Keratinocyte (primary cell): ENCODE measurements around the gene TMCO1. TPM values are rescaled to one million over a fixed set of nuclear protein-coding genes. Genes with fewer than 3 reads are reported as not detected.
"Not testable (repeated sequence)": the region's sequence is repeated elsewhere in the genome, so short reads cannot be mapped to it uniquely, and the experiment has no call there.

ENCODE experiments used
- DNase-seq: peaks from one replicate; pipeline ENCODE4 v3.0.0-alpha.2; 2011; ENCODE audit warnings: low read depth, missing footprints, low spot score
- FAIRE-seq: peaks from 2 replicates; lab custom pipeline; 2011; peaks lifted over from hg19 to GRCh38; lab: Jason Lieb, UNC
- H2AFZ ChIP-seq: 2 replicates; pipeline ENCODE4 v1.6.0; 2012; ENCODE audit warnings: low read length, control low read depth, inconsistent platforms; ENCODE audit not compliant: control insufficient read depth
- H3K27ac ChIP-seq: 2 replicates; pipeline ENCODE4 v1.5.1; 2011; ENCODE audit warnings: low read length; ENCODE audit not compliant: control insufficient read depth, insufficient read depth
- H3K27me3 ChIP-seq: 3 replicates; pipeline ENCODE4 v1.6.0; 2011; ENCODE audit warnings: low read length; ENCODE audit not compliant: control insufficient read depth, insufficient read depth; ENCODE audit errors: extremely low read depth
- H3K36me3 ChIP-seq, 2 experiments: 2 replicates in 1 of 2; 3 replicates in 1 of 2; pipeline ENCODE4 v1.5.1; 2011; ENCODE audit warnings: low read length in 2 of 2, mild to moderate bottlenecking in 1 of 2; ENCODE audit not compliant: control insufficient read depth in 2 of 2, insufficient read depth in 2 of 2; ENCODE audit errors: extremely low read depth in 1 of 2
- H3K4me1 ChIP-seq: 3 replicates; pipeline ENCODE4 v1.5.1; 2011; ENCODE audit warnings: low read length; ENCODE audit not compliant: control insufficient read depth, insufficient read depth; ENCODE audit errors: extremely low read depth
- H3K4me2 ChIP-seq: 3 replicates; pipeline ENCODE4 v1.6.0; 2011; ENCODE audit warnings: low read depth, low read length; ENCODE audit not compliant: control insufficient read depth, insufficient read depth; ENCODE audit errors: extremely low read depth
- H3K4me3 ChIP-seq, 3 experiments: fragments of 200-600 bp in 1 of 3; sonication (generic) in 1 of 3; 2 replicates in 2 of 3; 3 replicates in 1 of 3; pipeline ENCODE4 v1.5.1; 2011 to 2016; ENCODE audit warnings: low read length in 3 of 3, mild to moderate bottlenecking in 3 of 3, control low read depth in 2 of 3, inconsistent platforms in 1 of 3, low read depth in 1 of 3, mixed read lengths in 1 of 3, mixed run types in 1 of 3, moderate library complexity in 1 of 3; ENCODE audit not compliant: control insufficient read depth in 2 of 3, insufficient read depth in 2 of 3; ENCODE audit errors: extremely low read depth in 1 of 3
- H3K79me2 ChIP-seq: 2 replicates; pipeline ENCODE4 v1.6.0; 2012; ENCODE audit warnings: low read length; ENCODE audit not compliant: control insufficient read depth, insufficient read depth
- H3K9ac ChIP-seq: 3 replicates; pipeline ENCODE4 v1.6.0; 2011; ENCODE audit warnings: low read length; ENCODE audit not compliant: control insufficient read depth, insufficient read depth; ENCODE audit errors: extremely low read depth
- H3K9me1 ChIP-seq: 3 replicates; pipeline ENCODE4 v1.6.0; 2011; ENCODE audit warnings: low read length; ENCODE audit not compliant: control insufficient read depth, insufficient read depth; ENCODE audit errors: extremely low read depth
- H3K9me3 ChIP-seq: 2 replicates; pipeline ENCODE4 v1.5.1; 2012; ENCODE audit warnings: low read depth, low read length; ENCODE audit not compliant: control insufficient read depth
- H4K20me1 ChIP-seq: 3 replicates; pipeline ENCODE4 v1.6.0; 2011; ENCODE audit warnings: low read length; ENCODE audit not compliant: control insufficient read depth, insufficient read depth; ENCODE audit errors: extremely low read depth
- EZH2 ChIP-seq: IDR thresholded peaks from one replicate; pipeline ENCODE4 v1.6.1; 2012; ENCODE audit warnings: inconsistent platforms, mild to moderate bottlenecking, low read length, moderate library complexity
- dilution Hi-C: fragments of 300-500 bp; cut with MboI; formaldehyde crosslinking; loops from one replicate; pipeline ENCODE4 v1.7.0; 2020; ENCODE audit warnings: low sequenced_read_pairs; ENCODE audit not compliant: extremely low pct_ligation_motif_present
- polyA plus RNA-seq, 5 experiments: library from polyadenylated mRNA; depleted of rRNA in 3 of 5; stranded (reverse) in 3 of 5; stranded (forward) in 1 of 5; unstranded in 1 of 5; fragments of >200 nt; gene quantifications; 1 replicate in 1 of 5; 2 replicates in 3 of 5; 3 replicates in 1 of 5; pipeline versions ENCODE4 v1.2.1 to v1.2.3, GENCODE V29; 2011 to 2012; ENCODE audit warnings: missing spikeins in 2 of 5, low read depth in 1 of 5, low replicate concordance in 1 of 5
- TF ChIP-seq, protein P1 (sequence below), 3 experiments: IDR thresholded peaks in 1 of 3; conservative IDR thresholded peaks in 1 of 3; optimal IDR thresholded peaks in 1 of 3; 2 replicates in 2 of 3; 3 replicates in 1 of 3; pipeline versions ENCODE3 to v1.5.1; 2011; ENCODE audit warnings: low read length in 3 of 3, mild to moderate bottlenecking in 3 of 3, moderate library complexity in 2 of 3, control low read depth in 1 of 3, inconsistent platforms in 1 of 3; ENCODE audit not compliant: insufficient read depth in 2 of 3; ENCODE audit errors: extremely low read depth in 1 of 3

TMCO1 gene
- polyA plus RNA-seq, 1 donor (not counting 4 experiments of a cell fraction or from before 2014, with no cell fraction given) = 172 TPM

GRCh38 chr1:165686121-165686970 is 82.3 kb downstream of the TMCO1 start:
- no peak overlapping the region for H3K27ac ChIP-seq
- no peak overlapping the region for H3K4me2 ChIP-seq
- no peaks in the 10 kb centered on the region for H3K27me3 ChIP-seq
- no peaks in the 10 kb centered on the region for H4K20me1 ChIP-seq
- no peak overlapping the region for H3K9ac ChIP-seq
- H3K9me1 ChIP-seq = peaks cover 3% of the 10 kb centered on the region
- FAIRE-seq (no peak), DNase-seq (no peak)
- no peak overlapping the region for H3K4me3 ChIP-seq
- H3K79me2 ChIP-seq = peaks cover 51% of the 10 kb centered on the region
- no peak overlapping the region for H2AFZ ChIP-seq
- dilution Hi-C loops = no loop called here
- no peaks in the 10 kb centered on the region for H3K4me1 ChIP-seq
- TF ChIP-seq, protein P1, sequence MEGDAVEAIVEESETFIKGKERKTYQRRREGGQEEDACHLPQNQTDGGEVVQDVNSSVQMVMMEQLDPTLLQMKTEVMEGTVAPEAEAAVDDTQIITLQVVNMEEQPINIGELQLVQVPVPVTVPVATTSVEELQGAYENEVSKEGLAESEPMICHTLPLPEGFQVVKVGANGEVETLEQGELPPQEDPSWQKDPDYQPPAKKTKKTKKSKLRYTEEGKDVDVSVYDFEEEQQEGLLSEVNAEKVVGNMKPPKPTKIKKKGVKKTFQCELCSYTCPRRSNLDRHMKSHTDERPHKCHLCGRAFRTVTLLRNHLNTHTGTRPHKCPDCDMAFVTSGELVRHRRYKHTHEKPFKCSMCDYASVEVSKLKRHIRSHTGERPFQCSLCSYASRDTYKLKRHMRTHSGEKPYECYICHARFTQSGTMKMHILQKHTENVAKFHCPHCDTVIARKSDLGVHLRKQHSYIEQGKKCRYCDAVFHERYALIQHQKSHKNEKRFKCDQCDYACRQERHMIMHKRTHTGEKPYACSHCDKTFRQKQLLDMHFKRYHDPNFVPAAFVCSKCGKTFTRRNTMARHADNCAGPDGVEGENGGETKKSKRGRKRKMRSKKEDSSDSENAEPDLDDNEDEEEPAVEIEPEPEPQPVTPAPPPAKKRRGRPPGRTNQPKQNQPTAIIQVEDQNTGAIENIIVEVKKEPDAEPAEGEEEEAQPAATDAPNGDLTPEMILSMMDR (optimal IDR thresholded peaks at IDR 0.05 in 1 of 3, IDR thresholded peaks at IDR 0.05 in 1 of 3, conservative IDR thresholded peaks at IDR 0.05 in 1 of 3; ENCODE audit: extremely low read depth in 1 of 3, insufficient read depth in 2 of 3, low read length in 3 of 3) = peak in 1 of 3 experiments; percentile 31
- TF ChIP-seq EZH2 = no peak
- H3K9me3 ChIP-seq = no peaks in the 10 kb centered on the region
- peaks cover 7 to 16% of the 10 kb centered on the region in 2 experiments for H3K36me3 ChIP-seq

DNA sequence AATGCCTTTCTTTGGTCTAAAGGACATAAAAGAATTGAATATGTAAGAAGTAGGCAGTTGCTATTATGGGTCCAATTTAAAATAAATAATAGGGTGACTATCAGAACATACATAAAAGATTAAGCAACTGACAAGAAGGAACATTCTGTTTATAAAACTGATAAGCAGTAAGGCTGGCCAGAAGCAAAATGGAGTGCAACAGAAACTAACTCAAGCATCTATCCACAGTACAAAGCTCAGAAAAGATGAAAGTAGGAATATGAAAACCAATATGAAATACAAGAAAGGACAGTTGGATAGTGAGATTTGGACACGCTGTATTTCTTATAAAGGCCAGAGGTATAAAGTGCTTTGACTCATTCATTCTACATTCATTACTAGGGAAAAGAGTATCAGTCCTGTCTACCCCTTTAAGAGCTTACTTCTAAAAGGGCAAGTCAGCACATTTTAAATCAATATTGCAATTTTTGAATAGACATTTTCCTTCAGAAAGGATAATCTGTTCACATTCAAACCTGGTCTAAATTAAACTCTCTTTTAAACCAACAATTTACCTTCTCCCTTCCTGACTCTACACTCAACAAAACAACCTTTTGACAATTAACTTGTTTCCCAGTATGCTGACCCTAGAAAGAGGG is 84.7 kb downstream of the TMCO1 start:
- Histone ChIP-seq H4K20me1 (no peaks in the 10 kb centered on the region), H3K79me2 (peaks cover 36% of the 10 kb centered on the region)

GRCh38 chr1:165680773-165681172 is 87.9 kb downstream of the TMCO1 start:
- FAIRE-seq, H3K9ac ChIP-seq, H2AFZ ChIP-seq, H4K20me1 ChIP-seq, H3K27me3 ChIP-seq, H3K4me2 ChIP-seq, H3K9me1 ChIP-seq, DNase-seq, H3K27ac ChIP-seq, H3K4me3 ChIP-seq, dilution Hi-C loops, H3K4me1 ChIP-seq, H3K9me3 ChIP-seq: not testable (repeated sequence)
- Histone ChIP-seq H3K36me3 (peaks cover 17 to 28% of the 10 kb centered on the region in 2 experiments), H3K79me2 (peaks cover 11% of the 10 kb centered on the region)

More for the DNA sequence above, 84.7 kb downstream of the TMCO1 start:
- Histone ChIP-seq H2AFZ (no peak overlapping the region), H3K4me3 (no peak overlapping the region), H3K4me1 (no peaks in the 10 kb centered on the region), H3K36me3 (peaks cover 13 to 23% of the 10 kb centered on the region in 2 experiments), H3K9ac (no peak overlapping the region), H3K9me1 (no peaks in the 10 kb centered on the region), H3K9me3 (no peaks in the 10 kb centered on the region), H3K4me2 (no peak overlapping the region), H3K27ac (no peak overlapping the region), H3K27me3 (no peaks in the 10 kb centered on the region)
- no peak for TF ChIP-seq EZH2
- TF ChIP-seq, protein P1 (optimal IDR thresholded peaks at IDR 0.05 in 1 of 3, IDR thresholded peaks at IDR 0.05 in 1 of 3, conservative IDR thresholded peaks at IDR 0.05 in 1 of 3; ENCODE audit: extremely low read depth in 1 of 3, insufficient read depth in 2 of 3, low read length in 3 of 3) = no peak
- DNase-seq (no peak), FAIRE-seq (no peak)
- dilution Hi-C loops = no loop called here
